SU-DHL-6 (cell line): ENCODE results near the gene TTLL9.

ENCODE experiments used
- EZH2phosphoT487 ChIP-seq: fragments of 200-600 bp; sonication (generic), shearing (Covaris generic); conservative IDR thresholded peaks from 2 replicates; pipeline ENCODE4 v1.6.1; 2018; ENCODE audit warnings: mild to moderate bottlenecking, antibody characterized with exemption, low read length, moderate library complexity, mixed read lengths
- TF ChIP-seq, protein P1 (sequence below): fragments of 200-600 bp; sonication (generic); IDR thresholded peaks from one replicate; pipeline ENCODE4 v1.5.1; 2017; ENCODE audit warnings: antibody characterized with exemption, mild to moderate bottlenecking, low read length, moderate library complexity; ENCODE audit not compliant: insufficient read depth, poor library complexity, severe bottlenecking

- TF ChIP-seq, protein P1, sequence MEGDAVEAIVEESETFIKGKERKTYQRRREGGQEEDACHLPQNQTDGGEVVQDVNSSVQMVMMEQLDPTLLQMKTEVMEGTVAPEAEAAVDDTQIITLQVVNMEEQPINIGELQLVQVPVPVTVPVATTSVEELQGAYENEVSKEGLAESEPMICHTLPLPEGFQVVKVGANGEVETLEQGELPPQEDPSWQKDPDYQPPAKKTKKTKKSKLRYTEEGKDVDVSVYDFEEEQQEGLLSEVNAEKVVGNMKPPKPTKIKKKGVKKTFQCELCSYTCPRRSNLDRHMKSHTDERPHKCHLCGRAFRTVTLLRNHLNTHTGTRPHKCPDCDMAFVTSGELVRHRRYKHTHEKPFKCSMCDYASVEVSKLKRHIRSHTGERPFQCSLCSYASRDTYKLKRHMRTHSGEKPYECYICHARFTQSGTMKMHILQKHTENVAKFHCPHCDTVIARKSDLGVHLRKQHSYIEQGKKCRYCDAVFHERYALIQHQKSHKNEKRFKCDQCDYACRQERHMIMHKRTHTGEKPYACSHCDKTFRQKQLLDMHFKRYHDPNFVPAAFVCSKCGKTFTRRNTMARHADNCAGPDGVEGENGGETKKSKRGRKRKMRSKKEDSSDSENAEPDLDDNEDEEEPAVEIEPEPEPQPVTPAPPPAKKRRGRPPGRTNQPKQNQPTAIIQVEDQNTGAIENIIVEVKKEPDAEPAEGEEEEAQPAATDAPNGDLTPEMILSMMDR, result no peak
- TF ChIP-seq EZH2phosphoT487, result no peak
Observed at GRCh38 chr20:31843288-31843687, 27.1 kb upstream of the TTLL9 start.
